WTC11 (cell line): ENCODE data around the gene MTOR. TPM values are rescaled to one million over a fixed set of nuclear protein-coding genes. Genes with fewer than 3 reads are reported as not detected.

Experiments used
- ATAC-seq: fragments of 200-7000 bp; cut with Tn5 transposase; 2 replicates; pipeline ENCODE4 v1.10.0; 2021; ENCODE audit warnings: mild to moderate bottlenecking, moderate library complexity
- CTCF ChIA-PET: fragments of 300-600 bp; sonication (Branson Sonifier 250); formaldehyde crosslinking; loops from one replicate; lab custom pipeline; 2021; ENCODE audit warnings: antibody characterized with exemption; lab: Charles Lee
- POLR2A ChIA-PET: fragments of 350-600 bp; sonication (Branson Sonifier 250); formaldehyde crosslinking; loops from one replicate; lab custom pipeline; 2021; ENCODE audit warnings: antibody characterized with exemption; lab: Charles Lee
- DNase-seq: peaks from one replicate; pipeline ENCODE4 v3.0.0; 2021; ENCODE audit warnings: low spot score
- H3K27ac Mint-ChIP-seq: 2 replicates; pipeline ENCODE4 v1.8.0; 2021; ENCODE audit warnings: mixed read lengths
- H3K27me3 Mint-ChIP-seq: 2 replicates; pipeline ENCODE4 v1.8.0; 2021; ENCODE audit warnings: low read depth, mild to moderate bottlenecking, moderate library complexity, mixed read lengths
- H3K36me3 Mint-ChIP-seq: 2 replicates; pipeline ENCODE4 v1.8.0; 2021; ENCODE audit warnings: mixed read lengths
- H3K4me1 Mint-ChIP-seq: 2 replicates; pipeline ENCODE4 v1.8.0; 2022; ENCODE audit warnings: mixed read lengths
- H3K4me3 Mint-ChIP-seq: 2 replicates; pipeline ENCODE4 v1.8.0; 2021; ENCODE audit warnings: mild to moderate bottlenecking, moderate library complexity, mixed read lengths
- H3K9me3 Mint-ChIP-seq: 2 replicates; pipeline ENCODE4 v1.8.0; 2021; ENCODE audit warnings: mixed read lengths
- FOXK1 ChIP-seq: sonication (generic); formaldehyde crosslinking; IDR thresholded peaks from 2 replicates; pipeline ENCODE4 v1.8.0; 2022; ENCODE audit warnings: mild to moderate bottlenecking, moderate library complexity, missing genetic modification reagents
- GTF2I ChIP-seq: fragments of 250-450 bp; sonication (Bioruptor Pico); conservative IDR thresholded peaks from 2 replicates; pipeline ENCODE4 v1.4.0; 2021; ENCODE audit warnings: mild to moderate bottlenecking
- IRF2 ChIP-seq: sonication (generic); formaldehyde crosslinking; IDR thresholded peaks from 2 replicates; pipeline ENCODE4 v1.8.0; 2022; ENCODE audit warnings: low read depth, missing genetic modification reagents, borderline replicate concordance
- KAT7 ChIP-seq: sonication (generic); formaldehyde crosslinking; IDR thresholded peaks from 2 replicates; pipeline ENCODE4 v1.8.1; 2023; ENCODE audit warnings: missing genetic modification reagents, mild to moderate bottlenecking, borderline replicate concordance
- NFATC4 ChIP-seq: fragments of 250-450 bp; sonication (Bioruptor Pico); IDR thresholded peaks from 2 replicates; pipeline ENCODE4 v1.9.0; 2021; ENCODE audit warnings: mild to moderate bottlenecking
- NFE2L1 ChIP-seq: sonication (generic); formaldehyde crosslinking; IDR thresholded peaks from 2 replicates; pipeline ENCODE4 v1.8.1; 2023; ENCODE audit warnings: missing genetic modification reagents
- NR2C2 ChIP-seq: sonication (generic); formaldehyde crosslinking; IDR thresholded peaks from 2 replicates; pipeline ENCODE4 v1.8.0; 2022; ENCODE audit warnings: mild to moderate bottlenecking, missing genetic modification reagents
- NR3C1 ChIP-seq: sonication (generic); formaldehyde crosslinking; conservative IDR thresholded peaks from 2 replicates; pipeline ENCODE4 v1.8.1; 2023; ENCODE audit warnings: low read depth, mild to moderate bottlenecking, missing genetic modification reagents
- SOX15 ChIP-seq: fragments of 250-450 bp; sonication (Bioruptor Pico); IDR thresholded peaks from 2 replicates; pipeline ENCODE4 v1.9.0; 2021; ENCODE audit warnings: mild to moderate bottlenecking
- ZNF121 ChIP-seq: sonication (generic); formaldehyde crosslinking; IDR thresholded peaks from 2 replicates; pipeline ENCODE4 v1.8.0; 2023; ENCODE audit warnings: missing genetic modification reagents
- ZNF263 ChIP-seq: sonication (generic); formaldehyde crosslinking; IDR thresholded peaks from 2 replicates; pipeline ENCODE4 v1.8.1; 2022; ENCODE audit warnings: low read depth, mild to moderate bottlenecking, moderate library complexity, missing genetic modification reagents
- total RNA-seq: library from RNA; stranded (reverse); gene quantifications from 3 replicates; pipeline ENCODE4 v1.2.3, GENCODE V29; 2021
- TF ChIP-seq, protein P1 (sequence below): sonication (generic); formaldehyde crosslinking; IDR thresholded peaks from 2 replicates; pipeline ENCODE4 v1.8.1; 2023; ENCODE audit warnings: mild to moderate bottlenecking, missing genetic modification reagents, borderline replicate concordance
- TF ChIP-seq, protein P2 (sequence below): sonication (generic); formaldehyde crosslinking; IDR thresholded peaks from 2 replicates; pipeline ENCODE4 v1.8.0; 2023; ENCODE audit warnings: mild to moderate bottlenecking, missing genetic modification reagents
- TF ChIP-seq, protein P3 (sequence below): sonication (generic); formaldehyde crosslinking; IDR thresholded peaks from 2 replicates; pipeline ENCODE4 v1.8.0; 2023; ENCODE audit warnings: missing genetic modification reagents
- TF ChIP-seq, protein P4 (sequence below): sonication (generic); formaldehyde crosslinking; IDR thresholded peaks from 2 replicates; pipeline ENCODE4 v1.8.0; 2022; ENCODE audit warnings: mild to moderate bottlenecking, missing genetic modification reagents
- TF ChIP-seq, protein P5 (sequence below): sonication (generic); formaldehyde crosslinking; IDR thresholded peaks from 2 replicates; pipeline ENCODE4 v1.8.0; 2023; ENCODE audit warnings: missing genetic modification reagents, mild to moderate bottlenecking, borderline replicate concordance
- TF ChIP-seq, protein P6 (sequence below): fragments of 250-450 bp; sonication (Bioruptor Pico); conservative IDR thresholded peaks from 2 replicates; pipeline ENCODE4 v1.9.0; 2021; ENCODE audit warnings: mild to moderate bottlenecking
- TF ChIP-seq, protein P7 (sequence below): sonication (generic); formaldehyde crosslinking; IDR thresholded peaks from 2 replicates; pipeline ENCODE4 v1.8.0; 2022; ENCODE audit warnings: mild to moderate bottlenecking, missing genetic modification reagents

Gene MTOR
- total RNA-seq, 1 experiment from 2014 or later, result 65.0 TPM

DNA sequence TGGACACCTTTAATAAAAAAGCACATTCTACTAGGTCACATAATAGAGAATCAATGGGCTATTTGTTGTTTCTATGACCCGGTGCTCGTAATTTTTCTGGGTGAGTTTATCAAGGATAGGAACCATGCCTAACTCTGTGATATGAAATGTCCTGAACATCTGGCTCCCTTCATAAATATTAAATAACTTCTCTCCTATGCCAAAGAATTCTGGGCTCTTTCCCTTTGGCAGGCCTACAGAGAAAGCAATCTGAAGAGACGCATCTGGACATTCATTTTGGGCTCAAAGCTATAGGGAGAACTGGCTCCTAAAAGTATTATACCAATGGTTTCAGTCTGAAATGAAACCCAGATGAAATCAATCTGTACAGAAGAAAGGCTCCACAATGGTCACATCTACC lies 112.0 kb downstream of the MTOR start:
- H3K9me3 Mint-ChIP-seq, result no peaks in the 10 kb centered on the region
- POLR2A ChIA-PET, result no interaction called here
- TF ChIP-seq KAT7 (CRISPR knock-in tag) (no peak), ZNF263 (no peak), NFATC4 (CRISPR knock-in tag) (no peak), ZNF121 (CRISPR knock-in tag) (no peak)
- TF ChIP-seq, protein P1, sequence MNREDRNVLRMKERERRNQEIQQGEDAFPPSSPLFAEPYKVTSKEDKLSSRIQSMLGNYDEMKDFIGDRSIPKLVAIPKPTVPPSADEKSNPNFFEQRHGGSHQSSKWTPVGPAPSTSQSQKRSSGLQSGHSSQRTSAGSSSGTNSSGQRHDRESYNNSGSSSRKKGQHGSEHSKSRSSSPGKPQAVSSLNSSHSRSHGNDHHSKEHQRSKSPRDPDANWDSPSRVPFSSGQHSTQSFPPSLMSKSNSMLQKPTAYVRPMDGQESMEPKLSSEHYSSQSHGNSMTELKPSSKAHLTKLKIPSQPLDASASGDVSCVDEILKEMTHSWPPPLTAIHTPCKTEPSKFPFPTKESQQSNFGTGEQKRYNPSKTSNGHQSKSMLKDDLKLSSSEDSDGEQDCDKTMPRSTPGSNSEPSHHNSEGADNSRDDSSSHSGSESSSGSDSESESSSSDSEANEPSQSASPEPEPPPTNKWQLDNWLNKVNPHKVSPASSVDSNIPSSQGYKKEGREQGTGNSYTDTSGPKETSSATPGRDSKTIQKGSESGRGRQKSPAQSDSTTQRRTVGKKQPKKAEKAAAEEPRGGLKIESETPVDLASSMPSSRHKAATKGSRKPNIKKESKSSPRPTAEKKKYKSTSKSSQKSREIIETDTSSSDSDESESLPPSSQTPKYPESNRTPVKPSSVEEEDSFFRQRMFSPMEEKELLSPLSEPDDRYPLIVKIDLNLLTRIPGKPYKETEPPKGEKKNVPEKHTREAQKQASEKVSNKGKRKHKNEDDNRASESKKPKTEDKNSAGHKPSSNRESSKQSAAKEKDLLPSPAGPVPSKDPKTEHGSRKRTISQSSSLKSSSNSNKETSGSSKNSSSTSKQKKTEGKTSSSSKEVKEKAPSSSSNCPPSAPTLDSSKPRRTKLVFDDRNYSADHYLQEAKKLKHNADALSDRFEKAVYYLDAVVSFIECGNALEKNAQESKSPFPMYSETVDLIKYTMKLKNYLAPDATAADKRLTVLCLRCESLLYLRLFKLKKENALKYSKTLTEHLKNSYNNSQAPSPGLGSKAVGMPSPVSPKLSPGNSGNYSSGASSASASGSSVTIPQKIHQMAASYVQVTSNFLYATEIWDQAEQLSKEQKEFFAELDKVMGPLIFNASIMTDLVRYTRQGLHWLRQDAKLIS, result no peak
- TF ChIP-seq, all 79 proteins: peak for 0
- CTCF ChIA-PET, result no interaction called here
- H3K27ac Mint-ChIP-seq, result no peak overlapping the region
- DNase-seq (no peak), ATAC-seq (no peak)
- H3K4me1 Mint-ChIP-seq, result peaks cover 12% of the 10 kb centered on the region
- peaks cover 32% of the 10 kb centered on the region for H3K36me3 Mint-ChIP-seq
- H3K27me3 Mint-ChIP-seq, result no peaks in the 10 kb centered on the region
- H3K4me3 Mint-ChIP-seq, result no peak overlapping the region

DNA sequence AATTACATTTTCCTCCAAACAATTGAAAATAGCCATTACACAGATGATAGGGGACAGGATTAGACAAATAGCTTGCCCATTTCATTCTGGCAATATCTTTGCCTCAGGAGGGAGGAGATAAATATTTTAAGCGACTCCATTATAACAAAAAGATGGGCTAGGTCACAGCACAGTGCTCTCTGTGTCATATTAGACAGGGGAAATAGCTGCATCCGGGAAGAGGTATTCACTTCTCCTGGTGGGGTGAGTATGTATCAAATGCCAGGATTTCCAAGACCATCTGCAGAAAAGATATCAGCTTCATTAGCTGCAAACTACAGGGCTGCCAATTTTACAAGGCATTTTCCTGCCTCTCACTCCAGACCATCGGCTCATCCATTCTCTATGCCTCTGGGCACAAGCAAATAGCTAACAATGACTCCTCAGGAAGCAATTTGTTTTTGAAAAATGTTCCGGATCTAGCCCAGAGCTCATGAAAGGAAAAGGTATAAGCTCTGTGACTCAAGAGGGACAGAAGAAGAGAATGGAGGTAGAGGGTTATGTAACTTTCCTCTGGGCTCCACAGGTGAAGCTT lies 115.1 kb downstream of the MTOR start:
- peak overlapping the region; percentile 69 for H3K27ac Mint-ChIP-seq
- no peaks in the 10 kb centered on the region for H3K27me3 Mint-ChIP-seq
- no peak for DNase-seq
- H3K9me3 Mint-ChIP-seq, result no peaks in the 10 kb centered on the region
- ATAC-seq, result peak; percentile 71
- H3K36me3 Mint-ChIP-seq, result peaks cover 44% of the 10 kb centered on the region
- H3K4me1 Mint-ChIP-seq, result peaks cover 12% of the 10 kb centered on the region
- POLR2A ChIA-PET, result no interaction called here
- TF ChIP-seq GTF2I (CRISPR knock-in tag) (no peak), IRF2 (CRISPR knock-in tag) (no peak), NR3C1 (CRISPR knock-in tag) (no peak), FOXK1 (CRISPR knock-in tag) (no peak), NFE2L1 (CRISPR knock-in tag) (no peak), NR2C2 (CRISPR knock-in tag) (no peak), SOX15 (no peak)
- TF ChIP-seq, protein P2, sequence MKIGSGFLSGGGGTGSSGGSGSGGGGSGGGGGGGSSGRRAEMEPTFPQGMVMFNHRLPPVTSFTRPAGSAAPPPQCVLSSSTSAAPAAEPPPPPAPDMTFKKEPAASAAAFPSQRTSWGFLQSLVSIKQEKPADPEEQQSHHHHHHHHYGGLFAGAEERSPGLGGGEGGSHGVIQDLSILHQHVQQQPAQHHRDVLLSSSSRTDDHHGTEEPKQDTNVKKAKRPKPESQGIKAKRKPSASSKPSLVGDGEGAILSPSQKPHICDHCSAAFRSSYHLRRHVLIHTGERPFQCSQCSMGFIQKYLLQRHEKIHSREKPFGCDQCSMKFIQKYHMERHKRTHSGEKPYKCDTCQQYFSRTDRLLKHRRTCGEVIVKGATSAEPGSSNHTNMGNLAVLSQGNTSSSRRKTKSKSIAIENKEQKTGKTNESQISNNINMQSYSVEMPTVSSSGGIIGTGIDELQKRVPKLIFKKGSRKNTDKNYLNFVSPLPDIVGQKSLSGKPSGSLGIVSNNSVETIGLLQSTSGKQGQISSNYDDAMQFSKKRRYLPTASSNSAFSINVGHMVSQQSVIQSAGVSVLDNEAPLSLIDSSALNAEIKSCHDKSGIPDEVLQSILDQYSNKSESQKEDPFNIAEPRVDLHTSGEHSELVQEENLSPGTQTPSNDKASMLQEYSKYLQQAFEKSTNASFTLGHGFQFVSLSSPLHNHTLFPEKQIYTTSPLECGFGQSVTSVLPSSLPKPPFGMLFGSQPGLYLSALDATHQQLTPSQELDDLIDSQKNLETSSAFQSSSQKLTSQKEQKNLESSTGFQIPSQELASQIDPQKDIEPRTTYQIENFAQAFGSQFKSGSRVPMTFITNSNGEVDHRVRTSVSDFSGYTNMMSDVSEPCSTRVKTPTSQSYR (CRISPR knock-in tag), result no peak
- TF ChIP-seq, protein P3, sequence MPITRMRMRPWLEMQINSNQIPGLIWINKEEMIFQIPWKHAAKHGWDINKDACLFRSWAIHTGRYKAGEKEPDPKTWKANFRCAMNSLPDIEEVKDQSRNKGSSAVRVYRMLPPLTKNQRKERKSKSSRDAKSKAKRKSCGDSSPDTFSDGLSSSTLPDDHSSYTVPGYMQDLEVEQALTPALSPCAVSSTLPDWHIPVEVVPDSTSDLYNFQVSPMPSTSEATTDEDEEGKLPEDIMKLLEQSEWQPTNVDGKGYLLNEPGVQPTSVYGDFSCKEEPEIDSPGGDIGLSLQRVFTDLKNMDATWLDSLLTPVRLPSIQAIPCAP, result no peak
- TF ChIP-seq, protein P4, sequence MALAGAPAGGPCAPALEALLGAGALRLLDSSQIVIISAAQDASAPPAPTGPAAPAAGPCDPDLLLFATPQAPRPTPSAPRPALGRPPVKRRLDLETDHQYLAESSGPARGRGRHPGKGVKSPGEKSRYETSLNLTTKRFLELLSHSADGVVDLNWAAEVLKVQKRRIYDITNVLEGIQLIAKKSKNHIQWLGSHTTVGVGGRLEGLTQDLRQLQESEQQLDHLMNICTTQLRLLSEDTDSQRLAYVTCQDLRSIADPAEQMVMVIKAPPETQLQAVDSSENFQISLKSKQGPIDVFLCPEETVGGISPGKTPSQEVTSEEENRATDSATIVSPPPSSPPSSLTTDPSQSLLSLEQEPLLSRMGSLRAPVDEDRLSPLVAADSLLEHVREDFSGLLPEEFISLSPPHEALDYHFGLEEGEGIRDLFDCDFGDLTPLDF (CRISPR knock-in tag), result no peak
- TF ChIP-seq, protein P5, sequence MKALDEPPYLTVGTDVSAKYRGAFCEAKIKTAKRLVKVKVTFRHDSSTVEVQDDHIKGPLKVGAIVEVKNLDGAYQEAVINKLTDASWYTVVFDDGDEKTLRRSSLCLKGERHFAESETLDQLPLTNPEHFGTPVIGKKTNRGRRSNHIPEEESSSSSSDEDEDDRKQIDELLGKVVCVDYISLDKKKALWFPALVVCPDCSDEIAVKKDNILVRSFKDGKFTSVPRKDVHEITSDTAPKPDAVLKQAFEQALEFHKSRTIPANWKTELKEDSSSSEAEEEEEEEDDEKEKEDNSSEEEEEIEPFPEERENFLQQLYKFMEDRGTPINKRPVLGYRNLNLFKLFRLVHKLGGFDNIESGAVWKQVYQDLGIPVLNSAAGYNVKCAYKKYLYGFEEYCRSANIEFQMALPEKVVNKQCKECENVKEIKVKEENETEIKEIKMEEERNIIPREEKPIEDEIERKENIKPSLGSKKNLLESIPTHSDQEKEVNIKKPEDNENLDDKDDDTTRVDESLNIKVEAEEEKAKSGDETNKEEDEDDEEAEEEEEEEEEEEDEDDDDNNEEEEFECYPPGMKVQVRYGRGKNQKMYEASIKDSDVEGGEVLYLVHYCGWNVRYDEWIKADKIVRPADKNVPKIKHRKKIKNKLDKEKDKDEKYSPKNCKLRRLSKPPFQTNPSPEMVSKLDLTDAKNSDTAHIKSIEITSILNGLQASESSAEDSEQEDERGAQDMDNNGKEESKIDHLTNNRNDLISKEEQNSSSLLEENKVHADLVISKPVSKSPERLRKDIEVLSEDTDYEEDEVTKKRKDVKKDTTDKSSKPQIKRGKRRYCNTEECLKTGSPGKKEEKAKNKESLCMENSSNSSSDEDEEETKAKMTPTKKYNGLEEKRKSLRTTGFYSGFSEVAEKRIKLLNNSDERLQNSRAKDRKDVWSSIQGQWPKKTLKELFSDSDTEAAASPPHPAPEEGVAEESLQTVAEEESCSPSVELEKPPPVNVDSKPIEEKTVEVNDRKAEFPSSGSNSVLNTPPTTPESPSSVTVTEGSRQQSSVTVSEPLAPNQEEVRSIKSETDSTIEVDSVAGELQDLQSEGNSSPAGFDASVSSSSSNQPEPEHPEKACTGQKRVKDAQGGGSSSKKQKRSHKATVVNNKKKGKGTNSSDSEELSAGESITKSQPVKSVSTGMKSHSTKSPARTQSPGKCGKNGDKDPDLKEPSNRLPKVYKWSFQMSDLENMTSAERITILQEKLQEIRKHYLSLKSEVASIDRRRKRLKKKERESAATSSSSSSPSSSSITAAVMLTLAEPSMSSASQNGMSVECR (CRISPR knock-in tag), result no peak
- TF ChIP-seq, protein P6, sequence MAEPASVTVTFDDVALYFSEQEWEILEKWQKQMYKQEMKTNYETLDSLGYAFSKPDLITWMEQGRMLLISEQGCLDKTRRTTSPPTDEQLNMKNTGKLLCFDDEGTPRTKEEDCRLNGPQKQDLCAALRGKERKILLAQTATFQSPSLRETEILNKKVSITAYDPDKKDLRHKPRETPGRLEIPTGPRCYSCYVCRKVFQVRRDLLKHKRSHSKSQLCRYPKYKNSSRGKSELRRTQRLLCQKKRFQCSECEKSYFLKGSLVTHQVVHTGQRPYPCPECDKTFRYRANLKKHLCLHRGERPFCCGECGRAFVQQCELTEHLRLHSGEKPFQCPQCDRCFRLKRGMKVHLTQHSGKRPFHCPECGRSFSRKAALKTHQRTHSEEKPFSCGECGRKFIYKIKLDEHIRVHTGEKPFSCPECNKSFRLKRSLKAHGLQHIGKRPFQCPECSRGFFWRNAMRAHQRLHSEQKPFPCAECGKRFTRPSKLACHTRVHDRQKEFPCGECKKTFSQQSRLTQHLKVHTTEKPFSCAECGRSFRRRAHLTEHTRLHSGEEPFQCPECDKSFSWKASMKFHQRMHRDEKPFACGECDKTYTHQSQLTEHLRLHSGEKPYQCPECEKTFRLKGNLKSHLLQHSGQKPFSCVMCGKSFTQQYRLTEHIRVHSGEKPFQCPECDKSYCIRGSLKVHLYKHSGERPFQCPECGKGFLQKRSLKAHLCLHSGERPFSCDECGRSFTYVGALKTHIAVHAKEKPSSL, result no peak
- TF ChIP-seq, protein P7, sequence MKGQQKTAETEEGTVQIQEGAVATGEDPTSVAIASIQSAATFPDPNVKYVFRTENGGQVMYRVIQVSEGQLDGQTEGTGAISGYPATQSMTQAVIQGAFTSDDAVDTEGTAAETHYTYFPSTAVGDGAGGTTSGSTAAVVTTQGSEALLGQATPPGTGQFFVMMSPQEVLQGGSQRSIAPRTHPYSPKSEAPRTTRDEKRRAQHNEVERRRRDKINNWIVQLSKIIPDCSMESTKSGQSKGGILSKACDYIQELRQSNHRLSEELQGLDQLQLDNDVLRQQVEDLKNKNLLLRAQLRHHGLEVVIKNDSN, result no peak
- H3K4me3 Mint-ChIP-seq, result no peak overlapping the region
- CTCF ChIA-PET, result interaction anchor here (1.3 to 1.5 kb wide), 2 partner anchors 89 to 110 kb away, joined by 3 to 7 read pairs; no protein-coding TSS in a partner anchor
